Lower leg skin (tissue), 4 donors: ENCODE data around the gene CRB2. TPM values are rescaled to one million over a fixed set of nuclear protein-coding genes. Genes with fewer than 3 reads are reported as not detected.

ENCODE experiments used
- DNase-seq, 2 donors: peaks; one replicate each; pipeline ENCODE4 v3.0.0-alpha.2; 2019; ENCODE audit warnings: low spot score in 2 of 2
- H3K4me3 ChIP-seq: fragments of 200-600 bp; sonication (generic); 2 replicates; pipeline ENCODE4 v1.5.1; 2017; ENCODE audit warnings: mild to moderate bottlenecking, low read depth; ENCODE audit not compliant: poor library complexity, severe bottlenecking
- POLR2A ChIP-seq, 2 donors: fragments of 450-650 bp; IDR thresholded peaks; one replicate each; pipeline ENCODE4 v1.6.1; 2016 to 2017; ENCODE audit warnings: antibody characterized with exemption in 2 of 2, mild to moderate bottlenecking in 1 of 2, moderate library complexity in 1 of 2
- whole genome bisulfite sequencing, 2 donors: methylation state at CpG; one replicate each; pipeline ENCODE4 v1.1.5; 2018; 5-methylcytosine and 5-hydroxymethylcytosine counted together
- intact Hi-C: fragments of 100-400 bp; cut with DNase I; formaldehyde crosslinking; loops from one replicate; pipeline ENCODE4 v1.15.0; 2023; ENCODE audit warnings: low total_unique reads
- total RNA-seq, 4 donors: library from RNA; depleted of rRNA; stranded (reverse); fragments of >200 nt; gene quantifications; one replicate each; pipeline ENCODE4 v1.1.0, GENCODE V29; 2016
- TF ChIP-seq, protein P1 (sequence below), 3 donors: fragments of 450-650 bp; IDR thresholded peaks; one replicate each; pipeline ENCODE4 v1.5.1; 2016; ENCODE audit warnings: antibody characterized with exemption in 3 of 3, mild to moderate bottlenecking in 3 of 3, moderate library complexity in 2 of 3

Gene CRB2
- total RNA-seq, 4 donors from 2014 or later = not detected

DNA sequence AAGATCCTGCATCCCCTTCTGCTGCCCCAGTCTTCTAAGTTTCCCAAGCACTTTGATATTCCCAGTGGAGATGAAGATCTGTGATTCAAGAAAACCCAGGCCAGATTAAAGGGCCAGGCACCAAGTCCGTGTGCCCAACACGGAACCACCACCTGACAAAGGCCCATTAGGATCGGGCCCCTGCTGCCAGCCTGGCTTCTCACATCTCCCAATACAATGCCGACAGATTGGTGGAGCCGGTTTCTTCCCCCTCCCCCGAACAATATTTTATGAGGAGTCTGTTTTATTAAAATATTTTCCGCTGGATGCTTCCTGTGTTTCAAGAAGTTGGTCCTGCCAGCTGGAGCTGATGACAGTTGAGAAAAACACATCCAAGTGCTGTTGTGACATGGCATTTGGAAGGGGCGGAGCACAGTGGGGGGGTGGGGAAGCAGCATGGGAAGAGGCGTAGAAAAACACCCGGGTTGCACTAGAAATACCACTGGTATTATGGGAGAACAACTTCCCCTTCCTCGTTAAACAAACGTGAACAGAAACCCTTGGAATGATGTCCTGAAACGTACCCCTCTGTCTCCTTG lies 45.0 kb downstream of the CRB2 start:
- intact Hi-C loops = no loop called here
- no peak overlapping the region for H3K4me3 ChIP-seq

DNA sequence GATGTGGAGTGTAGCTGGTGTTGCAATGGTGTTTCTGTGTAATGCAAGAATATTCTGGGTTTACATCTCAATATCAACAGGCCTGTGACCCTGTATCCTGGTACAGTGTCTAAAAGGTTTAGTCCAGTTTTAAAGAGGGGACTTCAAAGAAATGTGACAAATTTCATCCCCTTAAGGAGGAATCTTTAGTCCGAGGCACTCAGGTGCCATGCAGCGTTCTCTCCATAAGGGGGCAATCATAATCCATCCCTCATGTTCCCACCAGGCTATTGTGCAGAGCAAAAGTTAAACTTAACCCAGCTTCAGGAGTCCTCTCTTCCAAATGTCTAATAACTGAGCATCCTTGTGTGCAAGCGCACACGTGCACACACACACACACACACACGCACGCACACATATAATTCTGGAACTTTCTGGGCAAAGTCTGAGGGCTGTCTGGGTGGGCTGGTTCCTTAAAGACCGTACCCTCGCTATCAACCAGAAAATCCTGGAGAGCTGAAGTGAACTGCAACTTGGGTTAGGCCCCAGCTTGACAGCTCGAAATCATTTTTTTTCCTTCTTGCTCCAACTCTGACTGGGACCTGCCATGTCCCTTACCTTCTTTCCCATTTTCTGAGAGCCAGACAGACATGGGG lies 46.0 kb downstream of the CRB2 start:
- DNase-seq = no peak
- intact Hi-C loops = no loop called here
- no peak overlapping the region for H3K4me3 ChIP-seq
- 73 to 76% methylated on average over 9 of the region's 9 CpGs for whole genome bisulfite sequencing, 2 donors
- TF ChIP-seq, protein P1, sequence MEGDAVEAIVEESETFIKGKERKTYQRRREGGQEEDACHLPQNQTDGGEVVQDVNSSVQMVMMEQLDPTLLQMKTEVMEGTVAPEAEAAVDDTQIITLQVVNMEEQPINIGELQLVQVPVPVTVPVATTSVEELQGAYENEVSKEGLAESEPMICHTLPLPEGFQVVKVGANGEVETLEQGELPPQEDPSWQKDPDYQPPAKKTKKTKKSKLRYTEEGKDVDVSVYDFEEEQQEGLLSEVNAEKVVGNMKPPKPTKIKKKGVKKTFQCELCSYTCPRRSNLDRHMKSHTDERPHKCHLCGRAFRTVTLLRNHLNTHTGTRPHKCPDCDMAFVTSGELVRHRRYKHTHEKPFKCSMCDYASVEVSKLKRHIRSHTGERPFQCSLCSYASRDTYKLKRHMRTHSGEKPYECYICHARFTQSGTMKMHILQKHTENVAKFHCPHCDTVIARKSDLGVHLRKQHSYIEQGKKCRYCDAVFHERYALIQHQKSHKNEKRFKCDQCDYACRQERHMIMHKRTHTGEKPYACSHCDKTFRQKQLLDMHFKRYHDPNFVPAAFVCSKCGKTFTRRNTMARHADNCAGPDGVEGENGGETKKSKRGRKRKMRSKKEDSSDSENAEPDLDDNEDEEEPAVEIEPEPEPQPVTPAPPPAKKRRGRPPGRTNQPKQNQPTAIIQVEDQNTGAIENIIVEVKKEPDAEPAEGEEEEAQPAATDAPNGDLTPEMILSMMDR (IDR thresholded peaks at IDR 0.05) = no peak
- no peak for TF ChIP-seq POLR2A (IDR thresholded peaks at IDR 0.05)

More for the DNA sequence above, 45.0 kb downstream of the CRB2 start:
- TF ChIP-seq, protein P1 (IDR thresholded peaks at IDR 0.05) = no peak
- TF ChIP-seq POLR2A (IDR thresholded peaks at IDR 0.05) = no peak
- no peak for DNase-seq
- WGBS, 2 donors = 50 to 60% methylated on average over 12 to 13 of the region's 13 CpGs

DNA sequence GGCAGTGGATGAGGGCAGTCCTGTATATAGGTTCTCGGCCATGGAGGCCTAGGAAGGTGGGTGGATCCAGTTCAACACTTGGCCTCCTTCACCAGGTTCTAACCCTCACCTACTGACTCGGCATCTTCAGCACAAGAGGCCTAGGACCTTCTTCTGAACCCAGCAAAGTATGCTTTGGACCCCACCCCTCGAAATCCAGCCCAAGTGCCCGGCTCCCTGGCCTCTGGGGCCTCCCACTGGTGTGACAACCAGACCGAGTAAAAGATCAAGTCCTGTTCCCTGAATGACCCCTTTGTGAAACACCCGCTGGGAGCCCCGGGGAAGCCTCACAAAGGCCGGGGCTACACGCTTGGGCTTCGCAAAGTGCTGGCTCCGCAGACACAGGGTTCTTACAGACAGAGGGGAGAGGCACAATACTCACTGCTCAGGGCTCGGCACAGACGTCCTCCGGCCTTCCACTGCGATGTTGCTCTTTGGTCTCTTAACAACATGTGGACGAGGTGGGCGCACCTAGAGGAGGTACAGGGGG lies 47.0 kb downstream of the CRB2 start:
- 95% methylated on average over 17 of the region's 17 CpGs for WGBS, 2 donors
- intact Hi-C loops = no loop called here

DNA sequence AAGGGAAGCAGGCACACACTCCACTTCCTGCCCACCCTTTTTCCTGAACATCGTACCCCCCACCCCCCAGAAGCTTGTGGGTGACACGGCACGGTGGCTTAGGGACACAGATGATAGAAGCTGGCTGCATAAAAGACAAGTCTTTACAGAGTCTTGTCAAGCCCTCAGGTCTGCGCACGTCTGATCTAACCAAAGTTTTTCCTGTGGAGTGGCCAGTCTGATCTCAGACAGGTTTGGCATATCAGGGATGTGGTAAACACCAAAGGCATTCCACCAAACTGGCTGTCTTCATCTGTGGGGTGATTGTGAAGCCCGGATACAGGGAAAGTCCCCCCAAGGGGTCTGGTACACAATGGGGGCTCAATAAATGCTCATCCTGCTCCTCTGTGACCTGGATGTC lies 50.0 kb downstream of the CRB2 start:
- intact Hi-C loops = no loop called here
- TF ChIP-seq POLR2A (IDR thresholded peaks at IDR 0.05) = no peak
- TF ChIP-seq, protein P1 (IDR thresholded peaks at IDR 0.05) = no peak
- no peak overlapping the region for H3K4me3 ChIP-seq
- 60 to 66% methylated on average over 6 of the region's 6 CpGs for WGBS, 2 donors
- DNase-seq = no peak

More for the DNA sequence above, 47.0 kb downstream of the CRB2 start:
- H3K4me3 ChIP-seq = no peak overlapping the region
- TF ChIP-seq, protein P1 (IDR thresholded peaks at IDR 0.05) = no peak
- no peak for TF ChIP-seq POLR2A (IDR thresholded peaks at IDR 0.05)
- no peak for DNase-seq

DNA sequence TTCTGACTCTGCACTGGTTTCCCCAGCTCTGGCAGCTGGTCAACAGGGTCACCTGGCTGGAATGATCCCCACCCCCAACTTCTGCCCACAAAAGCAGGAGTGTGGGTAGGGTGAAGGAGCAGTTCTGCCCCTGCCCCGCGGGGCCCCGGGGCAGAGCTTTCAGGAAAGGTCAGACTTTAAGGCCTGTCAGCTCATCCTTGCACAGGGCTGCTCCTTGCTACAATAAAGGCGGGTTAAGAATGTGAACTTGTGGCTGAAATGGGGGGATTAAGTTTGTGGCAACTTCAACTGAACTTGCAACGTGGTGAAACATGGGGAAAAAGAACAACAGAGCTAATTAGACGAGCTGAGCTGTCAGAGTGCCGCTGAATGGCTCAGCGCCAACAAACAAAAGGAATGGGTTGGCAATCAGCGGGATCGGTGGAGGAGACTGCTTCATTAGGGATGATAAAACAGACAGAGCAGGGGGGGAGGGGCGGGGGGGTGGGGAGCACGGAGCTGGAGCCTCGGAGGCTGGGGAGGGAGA lies 50.8 kb downstream of the CRB2 start:
- DNase-seq = no peak
- H3K4me3 ChIP-seq = no peak overlapping the region
- 50 to 62% methylated on average over 13 of the region's 13 CpGs for WGBS, 2 donors
- no peak for TF ChIP-seq POLR2A (IDR thresholded peaks at IDR 0.05)
- TF ChIP-seq, protein P1 (IDR thresholded peaks at IDR 0.05) = no peak
- intact Hi-C loops = no loop called here
